Duodenal mucosa (tissue), 2 donors: Measurements from ENCODE around the gene LPIN1.
"Not testable (repeated sequence)": the region's sequence is repeated elsewhere in the genome, so short reads cannot be mapped to it uniquely, and the experiment has no call there.

Source experiments
- H3K27ac ChIP-seq: one replicate; pipeline ENCODE4 v1.7.0; 2013; ENCODE audit warnings: low read depth, low read length
- H3K27me3 ChIP-seq, 2 donors: one replicate each; pipeline ENCODE4 v1.7.0; 2013; ENCODE audit warnings: low read length in 2 of 2, control low read depth in 1 of 2; ENCODE audit not compliant: insufficient read depth in 2 of 2, control insufficient read depth in 1 of 2
- H3K36me3 ChIP-seq, 2 donors: one replicate each; pipeline ENCODE4 v1.7.0; 2013; ENCODE audit warnings: low read length in 2 of 2, control low read depth in 1 of 2; ENCODE audit not compliant: insufficient read depth in 2 of 2, control insufficient read depth in 1 of 2
- H3K4me1 ChIP-seq, 2 donors: one replicate each; pipeline ENCODE4 v1.7.0; 2013; ENCODE audit warnings: low read length in 2 of 2, control low read depth in 1 of 2; ENCODE audit not compliant: insufficient read depth in 2 of 2, control insufficient read depth in 1 of 2
- H3K4me3 ChIP-seq, 2 donors: one replicate each; pipeline ENCODE4 v1.7.0; 2013; ENCODE audit warnings: low read length in 2 of 2, low read depth in 1 of 2
- H3K9ac ChIP-seq, 2 donors: one replicate each; pipeline ENCODE4 v1.7.0; 2013; ENCODE audit warnings: low read length in 2 of 2, low read depth in 1 of 2
- H3K9me3 ChIP-seq, 2 donors: one replicate each; pipeline ENCODE4 v1.7.0; 2013; ENCODE audit warnings: low read length in 2 of 2, control low read depth in 1 of 2; ENCODE audit not compliant: control insufficient read depth in 1 of 2

The LPIN1 gene

DNA sequence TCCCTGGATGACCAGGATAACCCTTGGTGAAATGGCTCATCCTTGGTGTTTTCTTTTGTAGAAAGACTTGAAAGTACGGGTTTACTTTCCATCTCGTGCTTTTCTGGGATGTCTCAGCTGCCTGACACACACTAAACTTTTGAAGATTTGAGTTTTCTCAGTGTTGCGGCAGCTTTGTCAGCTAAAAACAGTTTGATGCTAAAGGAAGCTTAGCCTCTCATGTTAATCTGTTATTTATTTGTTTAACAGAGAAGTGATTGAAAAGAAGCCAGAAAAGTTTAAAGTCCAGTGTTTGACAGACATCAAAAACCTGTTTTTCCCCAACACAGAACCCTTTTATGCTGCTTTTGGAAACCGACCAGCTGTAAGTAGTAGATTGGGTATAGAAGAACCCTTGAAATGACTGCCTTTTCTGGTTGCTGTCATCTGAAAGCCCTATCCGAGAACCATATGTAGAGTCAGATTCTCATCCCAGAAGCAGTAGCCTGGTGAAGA is 72.8 kb downstream of the LPIN1 start:
- no peaks in the 10 kb centered on the region for H3K9me3 ChIP-seq
- no peaks in the 10 kb centered on the region for H3K4me1 ChIP-seq
- H3K9ac ChIP-seq = no peak overlapping the region
- no peaks in the 10 kb centered on the region for H3K27me3 ChIP-seq
- H3K36me3 ChIP-seq = peaks cover 34 to 58% of the 10 kb centered on the region in 2 donors
- H3K27ac ChIP-seq = no peak overlapping the region
- no peak overlapping the region for H3K4me3 ChIP-seq

DNA sequence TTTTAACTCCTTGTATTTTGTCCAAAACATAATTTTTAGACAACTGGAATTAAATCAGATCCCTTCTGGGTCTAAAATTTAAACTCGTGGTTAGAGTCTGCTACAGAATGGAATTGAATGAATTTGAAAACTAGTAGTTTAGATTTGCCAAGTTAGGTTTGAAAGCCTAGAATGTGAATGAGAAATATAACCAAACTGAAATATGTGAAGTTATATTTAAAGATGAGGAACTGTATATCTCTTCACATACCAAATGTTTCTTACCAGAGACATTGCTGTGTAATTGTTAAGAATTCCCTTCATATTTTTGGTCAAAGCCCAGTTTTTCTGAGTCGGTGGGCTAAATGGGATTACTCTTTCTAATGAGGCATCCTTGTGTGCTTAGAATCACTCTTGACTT is 74.2 kb downstream of the LPIN1 start:
- no peaks in the 10 kb centered on the region for H3K4me1 ChIP-seq
- H3K4me3 ChIP-seq = no peak overlapping the region
- peaks cover 26 to 55% of the 10 kb centered on the region in 2 donors for H3K36me3 ChIP-seq
- no peak overlapping the region for H3K9ac ChIP-seq
- H3K9me3 ChIP-seq = no peaks in the 10 kb centered on the region
- no peaks in the 10 kb centered on the region for H3K27me3 ChIP-seq
- H3K27ac ChIP-seq = no peak overlapping the region

DNA sequence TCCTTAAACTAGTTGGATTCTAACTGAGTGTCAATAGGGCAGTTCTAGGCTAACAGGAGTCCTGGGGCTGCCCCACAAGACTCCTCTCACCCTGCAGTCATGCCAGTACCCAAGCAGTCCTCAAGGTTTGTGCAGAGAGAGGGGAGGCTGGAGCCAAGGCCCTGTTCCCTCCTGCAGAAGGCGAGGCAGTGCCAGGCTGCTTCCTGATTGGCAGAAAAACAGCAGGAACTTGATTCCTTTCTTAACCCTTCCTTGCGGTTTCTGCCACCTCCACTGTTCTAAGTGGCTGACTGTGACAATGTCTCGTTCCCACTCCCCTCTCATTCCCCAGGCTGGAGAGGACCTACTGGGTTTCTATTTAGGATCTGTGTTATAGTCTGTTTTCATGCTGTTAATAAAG is 75.3 kb downstream of the LPIN1 start:
- Histone ChIP-seq H3K27ac (no peak overlapping the region), H3K36me3 (peaks cover 18 to 49% of the 10 kb centered on the region in 2 donors), H3K9ac (no peak overlapping the region), H3K4me1 (no peaks in the 10 kb centered on the region), H3K4me3 (no peak overlapping the region), H3K27me3 (no peaks in the 10 kb centered on the region), H3K9me3 (no peaks in the 10 kb centered on the region)

DNA sequence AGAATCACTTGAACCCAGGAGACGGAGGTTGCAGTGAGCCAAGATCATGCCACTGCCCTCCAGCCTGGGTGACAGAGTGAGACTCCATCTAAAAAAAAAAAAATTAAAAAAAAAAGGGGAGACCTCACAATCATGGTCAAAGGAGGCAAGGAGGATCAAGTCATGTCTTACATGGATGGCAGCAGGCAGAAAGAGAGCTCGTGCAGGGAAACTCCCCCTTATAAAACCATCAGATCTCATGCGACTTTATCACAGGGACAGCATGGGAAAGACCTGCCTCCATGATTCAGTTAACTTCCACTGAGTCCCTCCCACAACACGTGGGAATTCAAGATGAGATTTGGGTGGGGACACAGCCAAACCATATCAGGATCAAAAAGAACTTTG is 75.9 kb downstream of the LPIN1 start:
- not testable (repeated sequence) for H3K27me3 ChIP-seq, H3K9me3 ChIP-seq, H3K4me3 ChIP-seq, H3K27ac ChIP-seq, H3K4me1 ChIP-seq, H3K9ac ChIP-seq
- peaks cover 14 to 46% of the 10 kb centered on the region in 2 donors for H3K36me3 ChIP-seq

DNA sequence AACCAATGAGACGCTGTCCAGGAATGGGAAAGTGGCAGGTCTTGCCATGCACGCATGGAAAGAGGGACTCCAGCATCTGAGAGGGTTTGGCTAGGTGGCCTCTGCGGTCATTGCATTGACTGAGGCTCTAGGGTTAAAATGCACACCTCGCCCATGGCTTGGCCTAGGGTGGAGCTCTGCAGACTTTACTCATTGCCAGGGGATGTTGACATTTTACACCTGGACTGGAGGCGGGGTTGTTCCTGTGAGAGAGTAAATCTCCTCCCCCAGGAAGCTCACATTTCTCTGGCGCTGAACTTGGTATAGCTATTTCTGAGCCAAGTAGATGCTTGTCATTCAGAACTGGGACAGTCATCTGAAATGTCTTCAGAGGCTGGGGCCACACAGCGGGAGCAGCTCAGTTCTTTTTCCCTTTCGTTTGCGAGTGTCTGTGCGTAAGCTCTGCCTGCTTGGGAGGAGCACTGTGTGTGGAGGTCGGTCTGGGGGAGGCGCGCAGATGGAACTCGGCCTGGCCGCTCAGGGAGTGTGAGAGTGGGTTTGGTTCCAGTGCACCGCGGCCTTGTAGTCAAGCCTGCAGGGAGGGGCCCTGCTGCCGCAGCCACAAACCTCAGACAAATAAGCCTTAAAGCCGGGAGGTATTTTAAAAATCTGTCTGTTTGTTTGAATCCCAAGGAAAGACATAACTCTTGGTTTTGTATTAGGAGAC is 76.5 kb downstream of the LPIN1 start:
- H3K9ac ChIP-seq = no peak overlapping the region
- H3K27ac ChIP-seq = no peak overlapping the region

DNA sequence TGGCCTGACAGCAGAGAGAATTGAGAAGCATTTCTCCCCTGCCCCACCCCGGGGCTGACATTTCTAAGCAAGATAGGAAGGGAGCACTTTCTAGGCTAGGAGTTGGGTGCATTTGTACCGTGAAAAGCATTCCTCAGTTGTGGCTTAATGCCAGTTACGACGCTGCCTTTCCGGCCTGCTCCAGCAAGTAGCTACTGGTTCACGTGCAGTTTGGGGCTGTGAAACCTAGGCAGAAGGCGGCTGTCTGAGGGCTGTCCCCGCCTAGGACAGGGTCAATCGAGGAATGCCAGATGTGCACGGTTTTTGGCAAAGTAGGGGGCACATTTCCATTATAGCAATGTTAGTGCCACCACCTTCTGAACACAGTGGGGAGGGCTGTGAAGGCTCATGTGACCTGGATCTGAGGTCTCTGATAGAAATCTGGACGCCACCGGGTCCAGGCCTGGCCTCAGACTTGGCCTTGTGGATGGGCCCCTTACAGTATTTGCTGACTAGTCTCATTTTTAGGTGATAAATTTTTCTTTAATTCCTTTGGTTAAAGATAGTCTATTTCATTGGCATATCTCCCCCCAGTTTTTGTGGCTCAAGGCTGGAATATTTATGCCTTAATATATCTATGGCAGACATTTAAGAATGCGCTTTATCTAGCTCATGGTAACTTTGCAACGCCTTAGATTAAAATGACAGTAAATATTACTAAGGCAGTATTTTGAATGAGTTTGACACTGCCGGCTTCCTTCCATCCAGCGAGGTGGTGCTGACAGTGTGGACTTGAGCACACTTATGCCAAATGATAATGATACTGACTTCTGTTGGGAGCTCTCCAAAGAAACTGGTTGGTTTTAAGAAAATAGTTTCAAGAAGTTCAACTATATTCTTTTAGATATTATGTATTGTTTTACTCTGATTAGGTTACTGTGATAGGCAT is 78.7 kb downstream of the LPIN1 start:
- H3K9ac ChIP-seq = no peak overlapping the region
- no peak overlapping the region for H3K27ac ChIP-seq
- peaks cover 14% of the 10 kb centered on the region in 2 donors for H3K4me1 ChIP-seq
- H3K36me3 ChIP-seq = peaks cover 5 to 39% of the 10 kb centered on the region in 2 donors
- H3K4me3 ChIP-seq = no peak overlapping the region
- no peaks in the 10 kb centered on the region for H3K9me3 ChIP-seq
- H3K27me3 ChIP-seq = no peaks in the 10 kb centered on the region

More for the DNA sequence above, 76.5 kb downstream of the LPIN1 start:
- Histone ChIP-seq H3K36me3 (peaks cover 11 to 44% of the 10 kb centered on the region in 2 donors), H3K4me3 (no peak overlapping the region), H3K27me3 (no peaks in the 10 kb centered on the region), H3K9me3 (no peaks in the 10 kb centered on the region), H3K4me1 (no peaks in the 10 kb centered on the region)

DNA sequence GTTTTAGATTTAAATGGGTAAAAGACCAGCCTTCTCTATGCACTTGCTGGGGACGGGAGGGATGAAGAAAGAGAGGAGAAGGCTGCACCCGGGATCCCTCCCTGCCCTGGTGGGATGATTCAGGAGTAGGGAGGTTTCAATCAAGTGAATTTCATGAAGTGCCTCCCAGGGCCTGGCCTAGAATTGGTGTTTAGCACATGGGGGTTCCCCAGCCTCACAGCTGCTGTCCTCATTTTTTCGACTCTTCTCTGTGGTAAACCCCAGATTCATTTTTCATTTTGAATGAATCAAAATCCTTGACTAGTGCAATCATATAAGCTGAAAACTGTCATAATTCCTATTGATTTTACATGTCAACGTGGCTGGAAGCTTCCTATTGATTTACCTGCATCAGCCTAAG is 81.1 kb downstream of the LPIN1 start:
- H3K36me3 ChIP-seq = peaks cover 0 to 26% of the 10 kb centered on the region in 2 donors

DNA sequence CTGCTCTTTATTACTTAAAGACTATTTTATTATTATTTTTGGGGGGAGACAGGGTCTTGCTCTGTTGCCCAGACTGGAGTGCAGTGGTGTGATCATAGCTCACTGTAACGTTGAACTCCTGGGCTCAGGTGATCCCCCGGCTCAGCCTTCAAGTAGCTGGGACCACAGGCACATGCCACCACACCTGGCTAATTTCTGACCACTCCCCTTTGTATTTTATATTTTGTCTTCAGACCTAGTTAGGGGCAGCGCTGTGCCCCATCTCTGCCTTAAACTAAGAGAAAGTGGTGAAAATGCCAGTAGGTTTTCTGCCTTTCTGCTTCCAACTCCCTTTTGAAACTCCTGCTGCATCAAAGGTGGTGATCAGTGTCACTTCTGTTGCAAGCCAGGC is 82.5 kb downstream of the LPIN1 start:
- Histone ChIP-seq H3K9ac (no peak overlapping the region), H3K27ac (no peak overlapping the region), H3K36me3 (peaks cover 0 to 18% of the 10 kb centered on the region in 2 donors), H3K9me3 (no peaks in the 10 kb centered on the region), H3K27me3 (peaks cover 2 to 7% of the 10 kb centered on the region in 2 donors), H3K4me3 (no peak overlapping the region), H3K4me1 (peaks cover 20% of the 10 kb centered on the region in 2 donors)

More for the DNA sequence above, 81.1 kb downstream of the LPIN1 start:
- H3K4me1 ChIP-seq = peaks cover 20% of the 10 kb centered on the region in 2 donors
- peaks cover 1 to 7% of the 10 kb centered on the region in 2 donors for H3K27me3 ChIP-seq
- H3K9ac ChIP-seq = no peak overlapping the region
- H3K9me3 ChIP-seq = no peaks in the 10 kb centered on the region
- no peak overlapping the region for H3K4me3 ChIP-seq
- no peak overlapping the region for H3K27ac ChIP-seq

DNA sequence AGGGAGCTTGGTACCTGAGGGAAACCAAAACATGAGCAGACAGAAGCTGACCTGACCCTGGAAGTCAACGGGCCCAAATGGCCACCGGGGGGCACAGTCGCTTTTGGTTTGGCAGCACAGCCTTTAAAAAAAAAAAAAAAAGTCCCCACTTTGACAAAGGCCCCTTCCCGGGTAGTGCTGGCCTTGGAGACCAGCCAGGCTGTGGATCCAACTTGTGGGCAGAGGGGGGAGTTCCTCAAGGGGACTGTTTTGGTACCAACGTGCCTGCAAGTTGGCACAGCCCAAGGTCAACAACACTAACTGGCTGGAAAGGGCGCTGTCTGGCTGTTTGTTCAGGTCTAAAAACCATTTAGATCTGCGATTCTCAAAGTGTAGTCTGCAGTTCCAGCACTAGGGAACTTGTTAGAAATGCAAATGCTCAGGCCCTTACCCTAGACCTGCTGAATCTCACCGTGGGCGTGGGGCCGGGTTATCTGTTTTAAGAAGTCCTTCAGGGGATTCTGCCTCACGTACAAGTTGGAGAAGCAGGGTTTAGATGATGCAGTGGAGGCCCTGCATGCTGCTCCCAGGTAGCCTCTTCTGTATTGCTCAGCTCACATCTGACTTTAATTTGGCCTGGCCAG is 83.0 kb downstream of the LPIN1 start:
- peaks cover 0 to 13% of the 10 kb centered on the region in 2 donors for H3K36me3 ChIP-seq
- peaks cover 20% of the 10 kb centered on the region in 2 donors for H3K4me1 ChIP-seq
- H3K27ac ChIP-seq = peak overlapping the region; percentile 7
- no peak overlapping the region for H3K9ac ChIP-seq
- no peaks in the 10 kb centered on the region for H3K9me3 ChIP-seq
- peak overlapping the region; percentile 56 to 58 for H3K4me3 ChIP-seq
- peaks cover 2 to 7% of the 10 kb centered on the region in 2 donors for H3K27me3 ChIP-seq
